K562 (cell line): ENCODE measurements around the gene UBL7. TPM values are rescaled to one million over a fixed set of nuclear protein-coding genes. Genes with fewer than 3 reads are reported as not detected.

Experiments used
- ARHGAP35 ChIP-seq: fragments of 450-650 bp; IDR thresholded peaks from 2 replicates; pipeline ENCODE4 v1.6.1; 2018; ENCODE audit not compliant: partially characterized antibody
- ARID3B ChIP-seq: fragments of 250-450 bp; sonication (Bioruptor Pico); IDR thresholded peaks from 2 replicates; pipeline ENCODE4 v1.4.0; 2020; ENCODE audit warnings: borderline replicate concordance
- CHD1 ChIP-seq: fragments of 200-600 bp; sonication (generic); IDR thresholded peaks from one replicate; pipeline ENCODE4 v1.6.1; 2012; ENCODE audit warnings: mild to moderate bottlenecking, moderate library complexity, low read length, inconsistent platforms
- DLX4 ChIP-seq: fragments of 250-450 bp; sonication (Bioruptor Pico); IDR thresholded peaks from 2 replicates; pipeline ENCODE4 v1.6.1; 2021; ENCODE audit warnings: mild to moderate bottlenecking
- EGR1 ChIP-seq: fragments of 450-650 bp; conservative IDR thresholded peaks from 2 replicates; pipeline ENCODE4 v1.6.1; 2017; ENCODE audit warnings: mild to moderate bottlenecking
- EHMT2 ChIP-seq: fragments of 450-650 bp; IDR thresholded peaks from 2 replicates; pipeline ENCODE4 v1.6.1; 2018; ENCODE audit warnings: antibody characterized with exemption
- ERF ChIP-seq: fragments of 450-650 bp; formaldehyde crosslinking; IDR thresholded peaks from 2 replicates; pipeline ENCODE4 v1.4.0; 2020; ENCODE audit warnings: mild to moderate bottlenecking, mixed read lengths
- ETS1 ChIP-seq: conservative IDR thresholded peaks from 2 replicates; pipeline ENCODE4 v1.6.1; 2011; ENCODE audit warnings: low read depth, mild to moderate bottlenecking, low read length; ENCODE audit not compliant: control insufficient read depth
- LCOR ChIP-seq: sonication (generic); formaldehyde crosslinking; IDR thresholded peaks from 2 replicates; pipeline ENCODE4 v1.8.0; 2022; ENCODE audit warnings: mild to moderate bottlenecking, missing genetic modification reagents
- MYNN ChIP-seq, 2 experiments: sonication (generic); formaldehyde crosslinking in 1 of 2; IDR thresholded peaks; 2 replicates each; pipeline versions ENCODE4 v1.5.0 to v1.6.1; 2016 to 2020; ENCODE audit warnings: antibody characterized with exemption in 1 of 2, missing genetic modification reagents in 1 of 2
- PATZ1 ChIP-seq: fragments of 250-450 bp; sonication (Bioruptor Pico); IDR thresholded peaks from 2 replicates; pipeline ENCODE4 v1.5.0; 2020; ENCODE audit warnings: mild to moderate bottlenecking, borderline replicate concordance
- SREBF1 ChIP-seq: fragments of 150-350 bp; IDR thresholded peaks from 2 replicates; pipeline ENCODE4 v1.6.1; 2014; ENCODE audit warnings: antibody characterized with exemption, low read depth, low read length, borderline replicate concordance
- TAF7 ChIP-seq: fragments of 450-650 bp; IDR thresholded peaks from 2 replicates; pipeline ENCODE4 v1.6.1; 2016; ENCODE audit warnings: missing genetic modification characterization, missing compliant biosample characterization
- TCF3 ChIP-seq: sonication (generic); formaldehyde crosslinking; IDR thresholded peaks from 2 replicates; pipeline ENCODE4 v1.4.0; 2020; ENCODE audit warnings: mild to moderate bottlenecking, missing genetic modification reagents
- TEAD2 ChIP-seq: fragments of 450-650 bp; IDR thresholded peaks from 2 replicates; pipeline ENCODE4 v1.6.1; 2016; ENCODE audit warnings: missing genetic modification characterization, control low read depth, missing compliant biosample characterization
- ZNF224 ChIP-seq: sonication (generic); formaldehyde crosslinking; IDR thresholded peaks from 2 replicates; pipeline ENCODE4 v1.8.0; 2022; ENCODE audit warnings: mild to moderate bottlenecking, missing genetic modification reagents
- ZNF398 ChIP-seq: fragments of 250-450 bp; sonication (Bioruptor Pico); IDR thresholded peaks from 2 replicates; pipeline ENCODE4 v1.8.0; 2021; ENCODE audit warnings: moderate library complexity, mild to moderate bottlenecking, inconsistent platforms
- ZSCAN29 ChIP-seq: fragments of 450-650 bp; IDR thresholded peaks from 2 replicates; pipeline ENCODE4 v1.6.1; 2017
- polyA plus RNA-seq, 8 experiments: library from polyadenylated mRNA; depleted of rRNA in 4 of 8; stranded (reverse) in 5 of 8; unstranded in 3 of 8; fragments of >200 nt; fragmentation: Nextera tagmentation in 2 of 8; fragmentation: Illumina TruSeq in 1 of 8; extraction: Ambion mirVana in 2 of 8; extraction: Trizol in 1 of 8; gene quantifications; 2 replicates each; pipeline versions ENCODE4 v1.2.1 to v1.2.3, GENCODE V29; 2011 to 2014; ENCODE audit warnings: inconsistent platforms in 1 of 8, missing spikeins in 1 of 8
- total RNA-seq, 7 experiments: library from RNA; depleted of rRNA in 6 of 7; stranded (reverse); fragments of >200 nt in 6 of 7; fragmentation: Illumina TruSeq in 2 of 7; extraction: Trizol in 2 of 7; gene quantifications; 2 replicates each; pipeline versions ENCODE4 v1.2.1 to v1.2.3, GENCODE V29; 2011 to 2021; ENCODE audit warnings: low replicate concordance in 1 of 7
- TF ChIP-seq, protein P1 (sequence below): fragments of 450-650 bp; IDR thresholded peaks from 2 replicates; pipeline ENCODE4 v1.6.1; 2016; ENCODE audit warnings: antibody characterized with exemption

The UBL7 gene
- total and polyA plus RNA-seq, 9 of the 15 experiments (the other 6 are each of a cell fraction or from before 2014, with no cell fraction given), result 19.2 to 63.4 (median 44.9) TPM

- TF ChIP-seq SREBF1 (no peak), ZNF398 (CRISPR knock-in tag) (no peak), DLX4 (CRISPR knock-in tag) (no peak), CHD1 (peak; percentile 75), LCOR (no peak), PATZ1 (no peak), ETS1 (no peak; the same call in 1 of the 2 replicates), EHMT2 (no peak), ZSCAN29 (no peak), EGR1 (peak; percentile 32; the same call in 1 of the 2 replicates), ERF (CRISPR knock-in tag) (no peak; the same call in 1 of the 2 replicates), ARHGAP35 (no peak), TCF3 (CRISPR knock-in tag) (no peak), ARID3B (CRISPR knock-in tag) (peak; percentile 1; the same call in 1 of the 2 replicates), TAF7 (tag) (no peak), MYNN (IDR thresholded peaks at IDR 0.05) (no peak), MYNN (CRISPR knock-in tag; IDR thresholded peaks at IDR 0.05) (no peak), ZNF224 (CRISPR knock-in tag) (no peak), TEAD2 (tag) (no peak)
- TF ChIP-seq, protein P1, sequence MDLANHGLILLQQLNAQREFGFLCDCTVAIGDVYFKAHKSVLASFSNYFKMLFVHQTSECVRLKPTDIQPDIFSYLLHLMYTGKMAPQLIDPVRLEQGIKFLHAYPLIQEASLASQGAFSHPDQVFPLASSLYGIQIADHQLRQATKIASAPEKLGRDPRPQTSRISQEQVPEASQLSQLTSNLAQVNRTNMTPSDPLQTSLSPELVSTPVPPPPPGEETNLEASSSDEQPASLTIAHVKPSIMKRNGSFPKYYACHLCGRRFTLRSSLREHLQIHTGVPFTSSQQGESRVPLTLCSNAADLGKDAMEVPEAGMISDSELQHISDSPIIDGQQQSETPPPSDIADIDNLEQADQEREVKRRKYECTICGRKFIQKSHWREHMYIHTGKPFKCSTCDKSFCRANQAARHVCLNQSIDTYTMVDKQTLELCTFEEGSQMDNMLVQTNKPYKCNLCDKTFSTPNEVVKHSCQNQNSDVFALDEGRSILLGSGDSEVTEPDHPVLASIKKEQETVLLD, result no peak
Observed at GRCh38 chr15:74433592-74434262, 27.2 kb downstream of the UBL7 start, which contains the start of gene SEMA7A (continued).
